Gastroesophageal sphincter (tissue), 4 donors: ENCODE data around the gene COL26A1. TPM values are rescaled to one million over a fixed set of nuclear protein-coding genes. Genes with fewer than 3 reads are reported as not detected.

ENCODE experiments used
- ATAC-seq: fragments of 150-250 bp; one replicate; pipeline ENCODE4 v1.9.1; 2016; ENCODE audit warnings: mild to moderate bottlenecking, moderate library complexity
- H3K27ac ChIP-seq, 4 donors: fragments of 200-600 bp; sonication (generic) in 3 of 4; 1 replicate in 3 of 4; 2 replicates in 1 of 4; pipeline ENCODE4 v1.5.1; 2016 to 2019
- H3K27me3 ChIP-seq: fragments of 200-600 bp; sonication (generic); one replicate; pipeline ENCODE4 v1.5.1; 2019
- H3K36me3 ChIP-seq, 2 donors: fragments of 200-600 bp; sonication (generic); one replicate each; pipeline ENCODE4 v1.5.1; 2019; ENCODE audit warnings: control low read depth in 1 of 2
- H3K4me1 ChIP-seq, 3 donors: fragments of 200-600 bp; sonication (generic); 1 replicate in 2 of 3; 2 replicates in 1 of 3; pipeline ENCODE4 v1.5.1; 2016 to 2019; ENCODE audit warnings: control low read depth in 2 of 3
- H3K4me3 ChIP-seq, 2 donors: fragments of 200-600 bp; sonication (generic); one replicate each; pipeline ENCODE4 v1.5.1; 2019; ENCODE audit warnings: mild to moderate bottlenecking in 1 of 2, moderate library complexity in 1 of 2
- H3K9me3 ChIP-seq, 3 donors: fragments of 200-600 bp; sonication (generic); one replicate each; pipeline ENCODE4 v1.5.1; 2017 to 2019; ENCODE audit warnings: control low read depth in 2 of 3
- CTCF ChIP-seq, 4 experiments: fragments of 200-600 bp in 2 of 4; fragments of 450-650 bp in 2 of 4; sonication (generic) in 1 of 4; IDR thresholded peaks; one replicate each; pipeline ENCODE4 v1.5.1; 2017 to 2019; ENCODE audit warnings: antibody characterized with exemption in 4 of 4, mild to moderate bottlenecking in 2 of 4, moderate library complexity in 2 of 4
- EP300 ChIP-seq: sonication (generic); formaldehyde crosslinking; IDR thresholded peaks from one replicate; pipeline ENCODE4 v1.6.1; 2017; ENCODE audit warnings: antibody characterized with exemption, mild to moderate bottlenecking
- POLR2A ChIP-seq, 2 donors: fragments of 450-650 bp; IDR thresholded peaks; one replicate each; pipeline ENCODE4 v1.6.1; 2017; ENCODE audit warnings: antibody characterized with exemption in 2 of 2, mild to moderate bottlenecking in 2 of 2, moderate library complexity in 1 of 2
- POLR2AphosphoS5 ChIP-seq: sonication (generic); formaldehyde crosslinking; IDR thresholded peaks from one replicate; pipeline ENCODE4 v1.6.1; 2017; ENCODE audit warnings: antibody characterized with exemption
- WGBS, 2 donors: methylation state at CpG; one replicate each; pipeline ENCODE4 v1.1.5; 2018; ENCODE audit warnings: low coverage in 1 of 2; 5-methylcytosine and 5-hydroxymethylcytosine counted together
- total RNA-seq, 4 donors: library from RNA; depleted of rRNA; stranded (reverse); fragments of >200 nt; gene quantifications; one replicate each; pipeline ENCODE4 v1.1.0, GENCODE V29; 2016

Gene COL26A1
- not detected for total RNA-seq

- H3K4me3 ChIP-seq, result peak within 1 kb of the TSS; percentile 36 to 54
- no peaks in the 10 kb centered on the region for H3K36me3 ChIP-seq
- TF ChIP-seq EP300 (no peak), POLR2A (IDR thresholded peaks at IDR 0.05) (no peak), POLR2AphosphoS5 (no peak), CTCF (IDR thresholded peaks at IDR 0.05) (no peak)
- H3K27me3 ChIP-seq, result peaks cover 53% of the 10 kb centered on the region
- WGBS, 2 donors, result 0 to 60% methylated on average over 2 to 11 of the region's 76 CpGs
- ATAC-seq, result peak; percentile 54
- H3K27ac ChIP-seq, result peak within 1 kb of the TSS in 1 of 4 donors; percentile 25
- H3K4me1 ChIP-seq, result peaks cover 0 to 23% (median 19%) of the 10 kb centered on the region in 3 donors
- no peaks in the 10 kb centered on the region for H3K9me3 ChIP-seq
These were observed at the start of gene COL26A1 for GRCh38 chr7:101362334-101363195. COL26A1 (plus strand) TSS chr7:101362875; CDS start chr7:101363033, 158 bp downstream.

- H3K36me3 ChIP-seq, result peaks cover 0 to 54% of the 10 kb centered on the region in 2 donors
These were observed 47.3 kb upstream of the COL26A1 start for GRCh38 chr7:101315336-101315735.

GRCh38 chr7:101319401-101319800 is 43.3 kb upstream of the COL26A1 start:
- Histone ChIP-seq H3K9me3 (no peaks in the 10 kb centered on the region), H3K27me3 (no peaks in the 10 kb centered on the region), H3K27ac (no peak overlapping the region), H3K4me3 (no peak overlapping the region), H3K4me1 (peaks cover 0 to 16% (median 6%) of the 10 kb centered on the region in 3 donors), H3K36me3 (peaks cover 0 to 48% of the 10 kb centered on the region in 2 donors)
- WGBS, 2 donors, result 62 to 67% methylated on average over 4 to 5 of the region's 5 CpGs
- no peak for TF ChIP-seq POLR2AphosphoS5
- no peak for TF ChIP-seq CTCF (IDR thresholded peaks at IDR 0.05)
- no peak for TF ChIP-seq EP300
- no peak for TF ChIP-seq POLR2A (IDR thresholded peaks at IDR 0.05)
- ATAC-seq, result no peak

More at GRCh38 chr7:101315336-101315735, 47.3 kb upstream of the COL26A1 start:
- ATAC-seq, result no peak
- Histone ChIP-seq H3K27ac (no peak overlapping the region), H3K4me3 (no peak overlapping the region), H3K9me3 (peaks cover 0 to 7% (median 0%) of the 10 kb centered on the region in 3 donors), H3K4me1 (no peaks in the 10 kb centered on the region), H3K27me3 (no peaks in the 10 kb centered on the region)
- no peak for TF ChIP-seq POLR2A (IDR thresholded peaks at IDR 0.05)
- TF ChIP-seq CTCF (IDR thresholded peaks at IDR 0.05), result peak in 3 of 4 experiments; percentile 32 to 54 (median 36)
- WGBS, 2 donors, result 0% methylated on average over 1 of the region's 1 CpG

GRCh38 chr7:101321491-101322401 is 40.9 kb upstream of the COL26A1 start, which contains the start of gene IFT22:
IFT22 (minus strand) TSS chr7:101321812; CDS start chr7:101321709, 103 bp downstream.
- peak within 1 kb of the TSS; percentile 21 to 82 (median 81) for H3K27ac ChIP-seq

More at GRCh38 chr7:101321491-101322401, 40.9 kb upstream of the COL26A1 start, which contains the start of gene IFT22:
- peak within 1 kb of the TSS; percentile 76 to 88 for H3K4me3 ChIP-seq
- H3K4me1 ChIP-seq, result peaks cover 0 to 16% (median 6%) of the 10 kb centered on the region in 3 donors
- H3K9me3 ChIP-seq, result no peaks in the 10 kb centered on the region
- peaks cover 0 to 25% of the 10 kb centered on the region in 2 donors for H3K36me3 ChIP-seq
- peak; percentile 97 for ATAC-seq
- WGBS, 2 donors, result 0% methylated on average over 1 to 17 of the region's 69 CpGs
- TF ChIP-seq EP300 (no peak), POLR2AphosphoS5 (no peak), POLR2A (IDR thresholded peaks at IDR 0.05) (peak in 1 of 2 donors; percentile 39), CTCF (IDR thresholded peaks at IDR 0.05) (peak in 2 of 4 experiments; percentile 24 to 55)
- H3K27me3 ChIP-seq, result peaks cover 2% of the 10 kb centered on the region
